ENCODE results near the gene REV3L.

Gene REV3L

GRCh38 chr6:111462770-111463391 lies 20.1 kb downstream of the REV3L start:
- DNase-seq, result no peak

GRCh38 chr6:111461860-111462259 lies 21.2 kb downstream of the REV3L start:
- no peak for DNase-seq

GRCh38 chr6:111458670-111459232 lies 24.3 kb downstream of the REV3L start:
- no peak for DNase-seq

GRCh38 chr6:111456208-111456607 lies 26.8 kb downstream of the REV3L start:
- no peak for DNase-seq

- DNase-seq, result no peak
Measured at GRCh38 chr6:111450636-111451035, 32.4 kb downstream of the REV3L start.

DNA sequence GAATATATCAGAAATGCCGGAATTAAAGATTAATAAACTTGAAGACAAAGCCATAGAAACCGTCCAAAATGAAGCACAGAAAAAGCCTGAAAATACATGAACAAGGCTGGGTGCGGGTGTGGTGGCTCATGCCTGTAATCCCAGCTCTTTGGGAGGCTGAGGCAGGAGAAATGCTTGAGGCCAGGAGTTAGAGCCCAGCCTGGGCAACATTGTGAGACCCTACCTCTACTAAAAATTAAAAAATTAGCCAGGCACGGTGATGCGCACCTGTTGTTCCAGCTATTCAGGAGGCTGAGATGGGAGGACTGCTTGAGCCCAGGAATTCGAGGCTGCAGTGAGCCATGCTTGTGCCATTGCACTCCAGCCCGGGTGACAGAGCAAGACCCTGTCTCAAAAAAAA lies 32.9 kb downstream of the REV3L start:
- no peak for DNase-seq

GRCh38 chr6:111449129-111449528 lies 33.9 kb downstream of the REV3L start:
- DNase-seq, result no peak

DNA sequence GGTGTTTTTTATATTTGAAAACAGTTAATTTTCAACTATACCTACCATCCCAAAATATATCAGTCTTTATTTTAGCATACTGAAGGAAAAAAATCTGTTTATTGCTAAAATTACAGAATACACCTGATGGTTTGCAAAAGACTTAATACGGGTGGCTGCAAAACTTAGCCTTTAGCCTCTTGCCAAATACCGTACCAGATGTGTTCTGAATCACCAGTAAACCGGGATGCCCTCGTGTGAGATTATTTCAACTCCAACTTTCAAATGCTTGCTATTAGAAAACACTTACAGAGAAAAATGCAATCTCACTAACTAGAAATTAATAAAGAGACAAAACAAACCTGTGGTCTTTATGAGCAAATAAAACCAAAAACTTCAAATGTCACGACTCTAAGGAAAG lies 36.0 kb downstream of the REV3L start:
- DNase-seq, result no peak

GRCh38 chr6:111445861-111446267 lies 37.2 kb downstream of the REV3L start:
- DNase-seq, result no peak

GRCh38 chr6:111444794-111445193 lies 38.2 kb downstream of the REV3L start:
- no peak for DNase-seq

- DNase-seq, result no peak
Measured at GRCh38 chr6:111441678-111442243, 41.3 kb downstream of the REV3L start.

DNA sequence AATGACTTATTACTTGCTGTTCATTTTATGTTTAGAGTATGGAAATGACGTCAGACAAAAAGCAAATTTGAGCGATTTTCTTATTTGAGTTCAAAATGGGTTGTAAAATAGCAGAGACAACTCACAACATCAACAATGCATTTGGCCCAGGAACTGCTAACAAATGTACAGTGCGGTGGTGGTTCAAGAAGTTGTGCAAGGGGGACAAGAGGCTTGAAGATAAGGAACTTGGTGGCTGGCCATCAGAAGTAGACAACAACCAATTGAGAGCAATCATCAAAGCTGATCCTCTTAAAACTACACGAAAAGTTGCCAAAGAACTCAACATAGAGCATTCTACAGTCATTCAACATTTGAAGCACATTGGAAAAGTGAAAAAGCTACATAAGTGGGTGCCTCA lies 43.8 kb downstream of the REV3L start:
- no peak for DNase-seq

- DNase-seq, result no peak
Measured at GRCh38 chr6:111437573-111437972, 45.4 kb downstream of the REV3L start.

DNA sequence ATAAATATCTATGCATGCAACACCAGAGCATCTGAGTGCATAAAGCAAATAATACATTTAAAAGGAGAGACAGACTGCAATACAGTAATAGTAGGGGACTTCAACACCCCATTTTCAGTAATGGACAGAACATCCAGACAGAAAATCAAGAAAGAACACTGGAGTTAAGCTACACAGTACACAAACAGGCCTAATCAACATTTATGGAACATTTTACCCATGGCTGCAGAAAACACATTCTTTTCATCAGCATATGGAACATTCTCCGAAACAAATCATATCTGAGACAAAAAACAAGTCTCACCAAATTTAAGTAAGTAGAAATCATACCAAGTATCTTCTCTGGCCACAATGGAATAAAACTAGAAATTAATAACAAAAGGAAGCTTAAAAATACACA lies 50.5 kb downstream of the REV3L start:
- DNase-seq, result no peak

DNA sequence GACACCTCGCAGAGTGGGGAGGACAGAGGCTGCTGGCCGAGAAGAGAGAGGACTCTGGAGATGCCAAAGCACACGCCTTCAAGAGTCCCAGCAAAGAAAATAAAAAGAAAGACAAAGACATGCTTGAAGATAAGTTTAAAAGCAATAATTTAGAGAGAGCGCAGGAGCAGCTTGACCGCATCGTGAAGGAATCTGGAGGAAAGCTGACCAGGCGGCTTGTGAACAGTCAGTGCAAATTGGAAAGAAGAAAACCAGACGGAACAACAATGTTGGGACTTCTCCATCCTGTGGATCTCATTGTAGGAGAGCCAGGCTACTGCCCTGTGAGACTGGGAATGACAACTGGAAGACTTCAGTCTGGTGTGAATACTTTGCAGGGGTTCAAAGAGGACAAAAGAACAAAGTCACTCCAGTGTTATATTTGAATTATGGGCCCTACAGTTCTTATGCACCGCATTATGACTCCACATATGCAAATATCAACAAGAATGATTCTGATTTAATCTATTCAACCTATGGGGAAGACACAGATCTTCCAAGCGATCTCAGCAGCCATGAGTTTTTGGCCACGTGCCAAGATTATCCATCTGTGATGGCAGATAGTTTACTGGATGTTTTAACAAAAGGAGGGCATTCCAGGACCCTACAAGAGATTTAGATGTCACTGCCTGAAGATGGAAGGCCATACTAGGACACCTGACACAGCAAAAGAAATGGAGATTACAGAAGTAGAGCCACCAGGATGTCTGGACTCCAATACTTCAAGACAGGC lies 52.2 kb downstream of the REV3L start:
- peak; percentile 53 for DNase-seq

- no peak for DNase-seq
Measured at GRCh38 chr6:111429571-111429970, 53.4 kb downstream of the REV3L start.

GRCh38 chr6:111428811-111429210 lies 54.2 kb downstream of the REV3L start:
- no peak for DNase-seq

- DNase-seq, result no peak
Measured at GRCh38 chr6:111427341-111428116, 55.5 kb downstream of the REV3L start.

DNA sequence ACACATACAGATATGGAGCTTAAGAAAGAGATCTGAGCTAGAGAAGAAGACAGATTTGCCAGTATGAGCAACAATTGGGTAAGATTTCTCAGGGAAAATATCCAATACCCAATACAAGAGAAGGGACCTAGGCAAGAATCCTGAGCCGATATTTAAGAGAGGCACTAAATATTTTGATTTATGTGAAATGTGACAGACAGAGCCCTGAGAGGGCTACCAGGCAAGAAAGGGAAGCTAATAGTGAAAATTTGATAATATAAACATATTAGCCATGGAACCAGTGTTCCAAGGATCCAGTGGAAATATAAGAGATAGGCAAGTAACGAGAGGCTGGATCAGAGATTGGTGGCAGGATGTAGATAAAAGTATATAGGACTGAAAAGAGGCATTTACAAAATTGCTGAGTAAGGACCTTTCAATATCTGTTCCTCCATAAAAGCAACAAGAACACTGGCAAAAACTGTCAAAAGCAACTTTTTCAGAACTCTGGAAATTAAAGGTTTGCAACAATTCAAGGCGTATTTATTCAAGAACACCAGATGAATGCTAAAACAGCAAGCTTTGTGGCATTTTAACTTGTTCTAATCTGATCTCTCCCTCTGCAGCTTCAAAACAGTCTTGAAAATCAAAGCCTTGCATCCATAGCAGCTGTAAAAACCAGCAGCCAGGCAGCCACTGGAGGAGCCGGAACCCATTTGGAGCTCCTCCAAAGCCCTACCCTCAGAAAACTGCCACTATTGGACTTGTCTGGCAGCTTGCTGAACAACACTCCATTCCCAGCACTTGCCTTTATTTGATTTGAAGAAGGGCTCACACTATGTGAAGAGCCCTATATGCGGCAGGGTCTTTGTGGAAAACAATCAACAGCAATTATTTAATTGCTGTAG lies 58.8 kb downstream of the REV3L start:
- DNase-seq, result peak; percentile 8

GRCh38 chr6:111423055-111423633 lies 59.9 kb downstream of the REV3L start:
- no peak for DNase-seq

DNA sequence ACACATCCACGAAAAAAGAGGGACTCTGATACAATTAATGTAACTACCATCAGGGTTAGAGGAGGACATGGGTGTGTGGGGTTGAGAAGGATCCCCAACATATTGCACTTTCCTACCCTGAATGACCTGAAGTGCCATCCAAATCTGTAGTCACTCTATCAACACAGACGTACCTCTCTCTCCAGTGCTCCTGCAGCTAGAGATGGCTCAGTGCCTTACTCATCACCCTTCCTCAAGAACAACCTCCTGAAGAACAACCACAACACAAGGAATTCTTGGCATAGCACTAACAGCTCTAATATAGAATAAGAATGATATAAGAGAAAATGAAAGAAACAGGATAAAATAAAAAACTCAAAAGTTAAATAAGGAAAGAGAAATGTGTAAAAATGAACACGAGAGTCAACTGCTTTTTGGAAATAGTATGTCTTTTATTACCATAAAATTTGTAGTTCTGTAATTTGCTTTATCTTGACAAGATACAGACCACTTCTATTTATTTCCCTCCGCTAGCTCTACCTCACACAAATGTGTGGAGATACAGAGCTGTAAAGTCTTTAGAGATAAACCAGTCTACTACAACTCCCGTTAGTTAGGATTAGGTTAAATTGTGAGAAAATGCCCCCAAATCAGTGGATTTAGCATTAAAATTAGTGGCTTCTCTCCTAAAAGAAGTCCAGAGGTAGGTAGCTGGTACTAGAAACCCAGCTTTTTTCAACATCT lies 63.9 kb downstream of the REV3L start:
- DNase-seq, result no peak
